Keratinocyte (primary cell): ENCODE measurements around the gene SEC63.

Source experiments
- CTCF ChIP-seq, 3 experiments: IDR thresholded peaks in 1 of 3; conservative IDR thresholded peaks in 1 of 3; optimal IDR thresholded peaks in 1 of 3; 2 replicates in 2 of 3; 3 replicates in 1 of 3; pipeline versions ENCODE3 to v1.5.1; 2011; ENCODE audit warnings: low read length in 3 of 3, mild to moderate bottlenecking in 3 of 3, moderate library complexity in 2 of 3, control low read depth in 1 of 3, inconsistent platforms in 1 of 3; ENCODE audit not compliant: insufficient read depth in 2 of 3; ENCODE audit errors: extremely low read depth in 1 of 3
- EZH2 ChIP-seq: IDR thresholded peaks from one replicate; pipeline ENCODE4 v1.6.1; 2012; ENCODE audit warnings: inconsistent platforms, mild to moderate bottlenecking, low read length, moderate library complexity

GRCh38 chr6:107941199-107941598, 16.8 kb downstream of the SEC63 start:
- no peak for TF ChIP-seq CTCF (optimal IDR thresholded peaks at IDR 0.05 in 1 of 3, IDR thresholded peaks at IDR 0.05 in 1 of 3, conservative IDR thresholded peaks at IDR 0.05 in 1 of 3; ENCODE audit: extremely low read depth in 1 of 3, insufficient read depth in 2 of 3, low read length in 3 of 3)
- no peak for TF ChIP-seq EZH2
